HUDEP-2 (cell line): ENCODE results near the gene NKAIN2.
"Not testable (repeated sequence)": the region's sequence is repeated elsewhere in the genome, so short reads cannot be mapped to it uniquely, and the experiment has no call there.

Experiments used
- DNase-seq, 76 experiments: peaks; one replicate each; lab custom pipeline; 2025; ENCODE audit not compliant: unreplicated experiment in 76 of 76; lab: John Stamatoyannopoulos, UW

The NKAIN2 gene

DNA sequence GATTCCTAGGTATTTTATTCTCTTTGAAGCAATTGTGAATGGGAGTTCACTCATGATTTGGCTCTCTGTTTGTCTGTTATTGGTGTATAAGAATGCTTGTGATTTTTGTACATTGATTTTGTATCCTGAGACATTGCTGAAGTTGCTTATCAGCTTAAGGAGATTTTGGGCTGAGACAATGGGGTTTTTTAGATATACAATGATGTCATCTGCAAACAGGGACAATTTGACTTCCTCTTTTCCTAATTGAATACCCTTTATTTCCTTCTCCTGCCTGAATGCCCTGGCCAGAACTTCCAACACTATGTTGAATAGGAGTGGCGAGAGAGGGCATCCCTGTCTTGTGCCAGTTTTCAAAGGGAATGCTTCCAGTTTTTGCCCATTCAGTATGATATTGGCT is 363.6 kb downstream of the NKAIN2 start:
- not testable (repeated sequence) for DNase-seq

DNA sequence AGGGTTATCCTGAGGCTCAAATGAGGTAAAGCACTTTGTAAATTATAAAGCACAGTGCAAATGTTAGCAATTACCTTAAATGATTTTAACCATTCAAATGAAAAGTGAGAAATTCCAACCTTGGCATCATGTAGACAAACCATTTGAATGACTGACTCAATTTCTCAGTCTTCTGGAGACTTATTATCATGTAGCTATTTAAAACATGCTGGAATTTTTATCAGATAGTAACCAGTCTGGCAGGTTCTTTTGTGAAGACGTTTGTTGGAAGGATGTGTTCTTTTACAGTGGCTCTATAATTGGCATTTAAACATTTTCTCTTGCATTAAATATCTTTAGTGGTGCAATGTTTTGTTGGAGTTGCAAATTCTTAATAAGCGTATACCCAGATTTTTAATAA is 386.6 kb downstream of the NKAIN2 start:
- no peak for DNase-seq

DNA sequence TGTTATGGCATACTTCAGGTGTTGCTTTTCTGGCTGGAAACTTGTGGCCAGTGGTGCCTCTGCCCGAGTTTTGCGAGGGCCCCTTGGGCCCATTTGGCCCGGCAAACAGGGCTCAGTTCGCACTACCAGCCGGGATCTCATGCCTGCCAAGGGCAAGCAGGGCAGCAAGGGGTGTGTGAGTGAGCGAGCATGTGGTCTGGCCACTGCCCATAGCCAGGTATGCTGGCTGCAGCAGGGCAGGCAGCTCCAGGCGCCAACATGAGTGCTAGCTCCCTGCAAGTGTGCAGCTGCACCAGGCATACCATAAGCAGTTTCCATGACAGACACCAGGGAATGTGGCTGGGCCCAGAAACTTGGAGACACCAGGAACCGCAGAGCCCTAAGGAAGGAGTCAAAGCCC is 389.5 kb downstream of the NKAIN2 start:
- DNase-seq: no peak

DNA sequence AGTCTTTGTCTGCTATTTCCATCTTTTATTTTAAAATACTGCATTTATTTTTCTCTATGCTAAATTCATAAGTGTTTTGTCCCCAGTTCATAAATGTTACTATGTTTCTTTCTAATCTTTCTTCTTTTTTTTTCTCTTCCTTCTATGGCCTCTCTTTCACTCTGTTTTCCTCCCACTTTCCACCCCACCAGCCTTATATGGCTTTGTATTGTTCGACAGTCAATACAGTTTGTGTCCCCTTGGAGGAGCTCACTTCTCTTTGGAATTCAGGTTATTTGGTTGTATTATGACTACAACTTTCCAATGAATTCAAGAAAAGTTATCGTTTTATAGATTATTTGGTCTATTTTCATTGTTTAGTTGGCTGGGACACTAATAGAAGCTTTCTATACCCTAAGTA is 393.5 kb downstream of the NKAIN2 start:
- no peak for DNase-seq

DNA sequence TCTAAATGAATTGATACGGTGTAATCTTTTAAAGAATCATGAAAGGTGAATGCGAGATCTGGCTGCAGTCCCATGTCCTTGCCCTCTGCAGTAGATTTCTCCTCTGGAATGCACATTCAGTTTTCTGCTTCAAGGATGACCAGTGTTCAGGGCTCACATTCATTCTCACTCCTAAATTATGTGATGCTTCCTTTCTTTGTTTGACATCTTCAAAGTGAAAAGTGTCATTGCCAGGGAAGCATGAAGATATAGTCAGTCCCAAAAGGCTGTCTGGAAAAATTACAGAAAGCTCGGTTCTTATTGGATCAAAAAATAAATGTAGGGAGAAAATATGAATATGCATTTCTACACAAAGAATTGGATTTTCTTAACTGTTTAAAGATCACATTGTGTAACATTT is 395.6 kb downstream of the NKAIN2 start:
- DNase-seq: no peak

DNA sequence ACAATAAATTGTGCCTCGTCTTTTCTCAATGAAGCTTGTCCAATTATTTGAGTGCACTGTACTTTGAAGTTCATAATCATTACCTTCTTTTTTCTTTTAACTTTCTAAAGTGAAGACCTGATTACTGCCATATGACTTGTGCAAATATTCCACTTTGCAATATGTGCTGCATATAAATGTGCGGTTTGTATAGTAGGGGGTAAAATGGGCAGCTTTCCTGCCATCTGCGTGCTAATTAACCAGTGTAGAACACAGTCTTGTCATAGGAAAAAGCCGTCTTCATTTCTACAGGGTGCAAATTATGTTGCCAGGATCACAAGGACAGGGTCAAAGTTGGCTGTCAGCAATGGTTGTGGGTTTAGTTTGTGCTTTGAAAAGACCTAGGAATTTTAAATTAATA is 397.0 kb downstream of the NKAIN2 start:
- DNase-seq: no peak

DNA sequence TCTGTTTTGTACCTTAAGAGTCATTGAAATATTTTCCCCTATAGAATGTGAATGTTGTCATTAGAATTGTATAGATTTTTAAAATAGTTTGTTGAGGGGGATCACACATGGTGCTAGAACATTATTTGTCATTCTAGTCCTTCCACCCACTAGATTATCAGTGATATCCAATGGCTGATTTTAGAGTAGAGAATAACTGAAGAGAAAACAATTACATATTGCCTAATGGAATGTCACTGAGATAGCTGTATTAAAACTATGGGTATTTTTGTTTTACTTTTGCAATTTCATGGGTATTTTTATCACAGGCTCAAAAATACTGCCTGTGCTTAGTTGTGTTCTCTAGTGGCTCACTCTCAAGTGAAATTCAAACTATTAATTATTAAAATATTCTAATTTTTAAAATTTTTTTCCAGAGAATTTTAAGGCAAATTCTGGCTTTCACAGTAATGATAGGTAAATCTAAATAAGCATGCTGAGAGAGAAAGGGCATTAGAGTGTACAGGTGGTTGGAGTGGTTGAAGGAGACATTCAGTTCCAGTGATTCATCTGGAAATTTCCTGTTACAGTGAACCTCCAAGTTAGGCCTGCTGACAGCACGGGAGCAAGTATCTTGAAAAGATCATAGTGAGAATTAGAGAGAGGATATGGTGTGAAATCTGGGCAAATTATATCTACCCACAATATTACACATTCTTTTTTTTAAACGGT is 399.6 kb downstream of the NKAIN2 start:
- no peak for DNase-seq

DNA sequence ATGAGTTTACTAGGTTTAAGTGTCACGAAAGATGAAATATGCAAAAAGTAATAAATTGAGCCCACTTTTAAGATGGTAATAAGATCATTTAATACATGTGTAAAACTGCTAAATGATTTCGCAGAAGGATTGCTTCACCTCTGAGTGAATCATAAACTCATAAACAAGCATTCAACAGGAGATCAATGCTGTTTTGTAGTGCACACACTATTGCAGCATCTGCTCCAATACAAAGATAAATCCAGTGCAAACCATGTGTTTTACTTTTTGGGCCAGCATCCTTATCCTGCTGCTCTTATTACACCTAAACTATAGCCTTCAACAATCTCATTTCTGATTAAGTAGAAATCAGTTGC is 400.1 kb downstream of the NKAIN2 start:
- DNase-seq: no peak

DNA sequence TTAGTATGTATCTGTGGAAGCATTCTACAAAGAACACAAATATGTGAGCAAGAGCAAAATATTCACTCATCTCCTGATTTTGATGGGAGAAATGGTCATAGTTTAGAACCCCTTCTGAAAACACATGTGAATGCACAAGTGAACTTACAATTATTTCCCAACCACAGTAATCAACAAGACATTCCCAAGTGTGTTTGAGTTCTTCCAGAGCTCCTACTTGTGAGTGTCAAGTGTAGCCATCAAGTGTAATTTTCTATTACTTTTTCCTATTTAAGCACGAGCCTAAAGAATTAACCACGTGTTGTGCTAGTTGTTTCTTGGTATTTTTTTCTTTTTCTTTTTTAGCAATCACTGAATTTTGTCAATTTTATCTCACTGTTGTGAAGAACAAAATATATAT is 402.3 kb downstream of the NKAIN2 start:
- DNase-seq: no peak

DNA sequence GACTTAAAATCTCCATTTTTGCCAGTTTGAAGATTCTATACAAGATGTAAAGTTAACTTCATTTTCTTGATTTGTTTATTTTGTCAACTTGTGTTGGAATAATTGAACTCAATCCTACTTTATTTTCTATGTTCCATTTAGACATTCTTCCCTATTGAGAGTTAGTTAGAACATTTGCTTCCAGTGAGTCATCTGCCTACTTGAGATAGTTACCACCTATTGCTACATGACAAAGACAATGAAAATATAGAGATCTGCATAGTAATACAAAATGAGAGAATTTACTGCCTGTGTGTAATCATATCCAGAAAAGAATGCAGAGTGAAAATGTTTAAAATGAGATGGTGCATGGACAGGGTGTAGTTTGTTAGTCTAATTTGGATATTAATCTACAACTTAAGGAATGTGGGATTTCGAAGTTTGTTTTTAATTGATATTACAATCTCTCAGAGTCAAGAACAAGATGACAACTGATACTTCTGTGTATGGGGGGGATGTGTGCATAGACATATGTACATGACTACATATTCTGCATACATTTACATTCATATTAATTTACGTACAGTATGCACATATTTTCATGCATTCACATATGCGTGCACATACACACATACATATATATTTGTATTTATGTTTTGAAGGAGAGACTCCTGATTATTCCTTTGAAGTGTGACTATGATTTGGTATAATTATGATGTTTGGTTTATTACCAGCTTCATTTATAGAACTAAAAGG is 420.1 kb downstream of the NKAIN2 start:
- DNase-seq: no peak

DNA sequence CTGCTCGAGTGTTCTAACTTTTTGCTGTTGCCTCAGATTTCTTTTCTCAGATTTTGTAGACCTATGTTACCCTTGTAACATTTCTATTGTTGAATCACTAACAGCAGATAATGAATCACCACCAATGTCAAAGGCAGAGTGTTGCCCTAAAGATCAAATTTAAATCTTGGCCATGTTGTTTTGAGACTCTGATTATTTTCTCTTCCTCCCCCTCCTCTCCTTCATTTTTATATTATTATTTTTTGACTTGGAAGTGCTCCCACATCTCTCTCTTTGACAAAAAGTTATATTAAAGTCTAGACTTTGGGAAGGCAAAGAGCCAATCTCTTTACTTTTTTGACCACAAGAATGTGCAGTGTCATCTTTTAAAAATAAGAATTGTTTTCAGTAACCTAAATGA is 422.7 kb downstream of the NKAIN2 start:
- DNase-seq: no peak

DNA sequence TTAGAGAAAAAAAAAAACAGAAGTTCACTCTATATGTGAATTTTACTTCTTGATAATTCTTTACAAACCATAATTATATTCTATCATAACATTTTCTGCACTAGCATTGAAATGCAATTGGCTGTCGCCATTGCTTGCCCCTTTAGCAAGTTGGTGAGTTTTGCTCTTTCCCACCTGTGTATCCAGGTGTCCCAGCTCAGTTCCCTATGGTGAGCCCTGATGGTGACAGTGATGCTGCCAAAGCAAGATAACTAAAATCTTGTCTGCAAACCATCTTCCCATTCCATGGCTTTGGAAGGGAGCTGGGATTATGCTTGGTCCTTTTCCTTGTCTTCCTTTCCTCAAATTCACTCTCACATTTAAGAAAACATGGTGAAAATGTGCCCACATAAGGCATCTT is 429.6 kb downstream of the NKAIN2 start:
- DNase-seq: no peak

DNA sequence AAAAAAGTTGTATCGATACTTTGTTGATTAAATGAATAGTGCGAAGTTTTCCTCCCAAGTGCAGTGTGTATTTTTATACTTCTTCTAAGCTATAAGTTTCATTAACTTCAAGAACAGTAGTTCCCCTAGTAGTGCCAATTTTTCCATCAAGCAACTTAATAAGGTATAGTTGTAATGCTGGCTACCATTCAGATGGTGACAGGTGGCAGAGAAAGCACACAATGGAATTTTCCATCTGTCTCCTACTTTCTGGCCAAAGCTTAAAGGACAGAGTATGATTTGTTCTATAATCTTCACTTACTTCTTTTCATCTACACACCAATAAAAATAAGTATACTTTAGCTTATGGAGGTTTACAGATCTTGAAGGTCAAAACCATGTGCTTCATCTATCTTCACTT is 431.1 kb downstream of the NKAIN2 start:
- no peak for DNase-seq

DNA sequence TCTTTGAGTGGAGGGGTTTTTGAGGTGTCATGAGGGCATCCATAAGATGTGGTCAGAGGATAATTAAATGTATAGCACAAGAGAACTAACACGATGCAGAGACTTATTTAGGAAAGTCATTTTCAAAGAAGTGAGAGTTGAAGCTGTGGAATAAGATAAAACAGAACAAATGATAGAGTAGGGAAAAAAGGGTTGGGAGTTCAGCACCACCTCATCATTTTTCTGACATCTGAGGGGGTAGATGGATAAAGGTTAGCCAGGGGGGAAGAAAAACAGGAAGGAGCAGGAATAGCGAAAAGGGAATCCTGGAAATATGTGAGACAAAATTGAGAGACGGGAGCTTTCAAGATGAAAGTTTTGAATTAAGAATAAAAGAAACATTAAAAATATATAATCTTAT is 434.2 kb downstream of the NKAIN2 start:
- no peak for DNase-seq

DNA sequence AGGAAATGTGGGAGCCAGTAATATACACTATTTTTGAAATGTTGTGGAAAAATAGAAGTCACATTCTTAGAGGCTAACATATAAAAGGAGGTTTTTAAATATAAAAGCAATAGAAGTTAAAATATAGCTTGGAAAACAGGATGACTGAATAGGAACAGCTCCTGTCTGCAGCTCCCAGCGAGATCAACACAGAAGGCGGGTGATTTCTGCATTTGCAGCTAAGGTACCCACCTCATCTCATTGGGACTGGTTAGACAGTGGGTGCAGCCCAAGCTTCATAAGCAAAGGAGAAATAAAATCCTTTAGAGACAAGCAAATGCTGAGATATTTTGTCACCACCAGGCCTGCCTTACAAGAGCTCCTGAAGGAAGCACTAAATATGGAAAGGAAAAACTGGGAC is 434.7 kb downstream of the NKAIN2 start:
- DNase-seq: not testable (repeated sequence)

DNA sequence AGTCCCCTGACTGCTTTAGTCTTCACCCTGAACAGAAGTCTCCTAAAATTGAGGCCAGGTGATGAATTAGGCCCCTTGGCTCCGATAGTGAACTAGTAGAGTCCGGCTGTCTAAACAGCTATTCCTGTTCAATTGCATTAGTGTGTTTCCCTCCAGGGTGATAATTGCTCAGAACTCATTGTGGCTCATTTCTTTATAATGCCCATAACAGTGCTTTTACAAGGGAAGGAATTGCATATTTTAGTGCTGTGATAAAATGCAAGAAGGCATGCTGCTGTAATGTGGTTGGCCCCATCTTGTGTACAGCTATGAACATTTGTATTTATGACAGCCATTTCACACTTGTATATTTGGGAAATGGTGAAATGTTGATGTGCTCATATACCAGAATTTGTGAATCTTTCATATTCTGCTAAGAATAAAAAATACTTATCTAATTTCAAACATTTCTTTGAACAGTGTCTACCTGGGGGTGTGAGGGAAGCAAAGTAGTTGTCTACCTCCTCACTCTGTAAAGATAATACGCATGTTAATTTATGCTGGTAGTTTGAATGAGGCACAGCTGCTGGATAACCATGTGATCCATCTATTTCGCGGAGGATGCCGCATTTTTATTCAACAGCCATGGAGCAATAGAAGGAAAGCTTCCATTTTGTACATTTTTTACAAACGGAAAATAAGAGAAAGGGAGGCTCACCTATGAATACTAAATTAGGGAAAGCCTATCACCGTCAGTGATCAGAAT is 451.4 kb downstream of the NKAIN2 start:
- DNase-seq: no peak

DNA sequence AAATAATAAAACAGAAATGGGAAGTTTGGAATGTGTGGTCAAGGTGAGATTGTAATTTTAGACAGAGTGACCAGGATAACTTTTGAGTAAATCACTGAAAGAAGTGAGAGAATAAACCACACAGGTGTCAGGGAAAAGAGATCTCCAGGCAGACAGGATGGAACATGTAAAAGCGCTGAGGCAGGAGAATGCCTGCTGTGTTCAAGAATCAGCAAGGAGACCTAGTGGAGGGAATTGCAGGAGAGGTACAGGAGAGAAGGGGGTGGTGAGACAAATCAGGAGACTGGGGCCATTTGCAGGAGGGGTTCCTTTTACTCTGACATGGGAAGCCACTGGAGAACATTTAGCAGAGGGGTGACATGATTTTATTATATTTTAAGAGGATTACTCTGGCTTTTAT is 456.7 kb downstream of the NKAIN2 start:
- DNase-seq: no peak

DNA sequence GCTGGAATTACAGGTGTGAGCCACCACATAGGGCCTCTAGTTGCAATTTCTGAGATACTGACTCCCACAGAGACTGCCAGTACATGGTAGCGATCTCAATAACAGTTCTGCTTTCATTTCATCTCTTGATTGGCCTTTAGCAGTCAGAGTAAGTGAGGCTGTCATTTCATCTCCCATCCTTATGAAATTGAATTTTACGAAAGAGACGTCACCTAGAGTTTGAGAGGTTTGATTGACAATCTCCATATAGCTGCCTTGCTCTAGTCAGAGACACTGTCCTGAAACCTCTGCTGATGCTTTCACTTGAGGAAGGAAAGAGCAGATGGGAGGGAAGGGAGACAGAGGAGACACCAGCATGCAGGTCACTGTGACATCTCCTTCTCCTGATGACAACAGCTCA is 466.1 kb downstream of the NKAIN2 start:
- DNase-seq: no peak

DNA sequence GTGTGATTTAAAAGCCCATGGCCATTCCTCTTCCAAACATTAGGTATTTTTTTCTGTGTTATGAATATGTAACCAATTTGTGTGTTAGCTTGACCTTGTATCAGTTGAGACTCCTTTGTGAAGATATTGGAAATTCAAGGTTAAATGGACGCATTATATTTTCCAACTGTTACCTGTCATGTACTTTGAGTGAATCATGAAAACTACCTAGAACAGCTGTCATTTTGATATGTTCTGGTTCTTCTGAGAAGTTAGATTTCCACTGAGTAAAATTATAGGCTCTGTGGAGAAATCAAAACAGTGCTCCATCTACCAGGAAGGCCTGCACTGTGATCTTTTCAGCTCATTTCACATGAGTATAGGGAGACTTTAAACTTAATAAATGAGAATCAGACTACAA is 470.0 kb downstream of the NKAIN2 start:
- no peak for DNase-seq

DNA sequence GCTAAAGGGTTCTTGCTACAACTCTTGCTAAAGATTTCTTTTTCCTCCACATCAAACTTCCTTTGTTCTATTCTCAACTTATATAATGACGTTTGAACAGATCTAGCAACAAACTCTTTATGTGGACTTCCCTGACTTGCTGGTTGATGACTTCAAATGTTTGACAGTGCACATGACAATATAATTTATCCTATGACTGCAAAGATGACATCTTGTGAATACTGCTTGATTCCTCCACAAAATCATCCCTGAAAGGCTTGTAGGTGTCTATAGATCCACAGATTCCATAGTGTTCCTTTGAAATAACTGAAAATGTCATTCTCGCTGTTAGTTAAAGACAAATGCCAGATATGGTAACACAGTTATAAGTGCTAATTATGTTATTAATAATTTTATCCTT is 478.9 kb downstream of the NKAIN2 start:
- DNase-seq: no peak

DNA sequence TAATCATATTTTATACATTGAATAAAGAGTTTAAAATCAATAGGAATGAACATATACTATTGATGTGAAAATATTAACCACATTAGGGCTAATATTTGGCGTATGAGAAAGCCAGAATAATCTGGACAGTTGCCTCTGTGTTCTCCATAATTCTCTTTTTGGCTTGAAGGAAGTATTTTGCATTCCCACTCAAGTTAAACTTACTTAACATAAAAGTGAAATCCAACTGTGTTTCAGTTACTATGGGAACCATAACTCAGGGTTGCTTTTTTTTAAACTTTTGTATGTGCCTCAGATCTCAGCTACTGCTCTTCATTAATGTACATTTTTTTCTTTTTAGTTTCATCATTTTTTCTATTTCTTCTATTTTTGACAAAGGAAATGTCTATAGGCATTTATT is 479.8 kb downstream of the NKAIN2 start:
- no peak for DNase-seq

DNA sequence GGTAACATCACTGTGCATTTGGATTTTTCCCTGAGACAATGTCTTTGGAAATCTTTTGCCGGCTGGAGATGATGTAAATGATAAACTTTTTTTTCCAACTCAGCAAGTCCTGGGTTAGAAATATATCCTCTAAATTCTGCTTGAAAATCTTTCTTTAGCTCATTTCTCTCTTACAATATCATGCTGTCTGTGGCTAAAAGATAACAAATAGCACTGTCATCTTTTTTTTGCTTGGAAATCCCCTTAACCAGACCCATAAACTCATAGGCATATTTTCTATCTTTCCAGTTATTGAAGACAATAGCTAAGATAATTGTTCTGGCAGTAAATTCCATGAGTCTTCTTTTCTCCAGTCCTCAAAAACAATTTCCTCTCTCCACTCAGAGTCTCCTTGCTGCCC is 481.5 kb downstream of the NKAIN2 start:
- no peak for DNase-seq
